AG09319 (cell line): ENCODE data around the gene ZNF512B.

Experiments used
- DNase-seq: peaks from one replicate; pipeline ENCODE4 v3.0.0-alpha.2; 2010; ENCODE audit warnings: low read depth; ENCODE audit errors: extremely low read depth
- CTCF ChIP-seq: IDR thresholded peaks from 2 replicates; pipeline ENCODE4 v1.5.1; 2011; ENCODE audit warnings: low read depth, mild to moderate bottlenecking, inconsistent platforms, low read length, moderate library complexity

ZNF512B gene

DNA sequence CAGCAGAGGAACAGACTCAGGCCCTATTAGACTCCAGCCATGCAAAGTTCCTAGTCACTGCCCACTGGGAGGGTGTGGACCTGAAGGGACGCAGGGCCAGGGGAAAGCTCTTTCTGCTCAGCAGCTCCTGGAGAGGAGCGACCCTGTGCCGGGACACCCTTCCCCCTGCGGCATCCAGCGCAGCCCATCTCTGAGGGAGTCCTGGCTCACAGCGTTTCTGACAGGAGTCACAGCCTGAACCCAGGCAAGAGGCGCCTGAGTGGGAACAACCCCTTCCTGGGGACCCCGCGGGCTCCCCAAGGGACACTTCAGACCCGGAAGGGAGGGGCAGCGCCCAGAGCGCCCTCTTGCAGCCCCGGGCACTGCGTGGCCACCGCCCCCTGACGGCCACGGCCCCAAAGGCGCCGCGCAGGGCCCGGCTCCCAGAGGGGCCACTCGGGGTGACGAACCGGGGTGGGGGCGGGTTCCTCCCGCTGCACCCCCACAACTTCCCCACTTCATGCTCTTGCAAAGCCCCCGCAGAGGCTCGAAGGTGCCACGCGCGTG lies 14.4 kb downstream of the ZNF512B start:
- DNase-seq = no peak
- peak; percentile 24 for TF ChIP-seq CTCF

DNA sequence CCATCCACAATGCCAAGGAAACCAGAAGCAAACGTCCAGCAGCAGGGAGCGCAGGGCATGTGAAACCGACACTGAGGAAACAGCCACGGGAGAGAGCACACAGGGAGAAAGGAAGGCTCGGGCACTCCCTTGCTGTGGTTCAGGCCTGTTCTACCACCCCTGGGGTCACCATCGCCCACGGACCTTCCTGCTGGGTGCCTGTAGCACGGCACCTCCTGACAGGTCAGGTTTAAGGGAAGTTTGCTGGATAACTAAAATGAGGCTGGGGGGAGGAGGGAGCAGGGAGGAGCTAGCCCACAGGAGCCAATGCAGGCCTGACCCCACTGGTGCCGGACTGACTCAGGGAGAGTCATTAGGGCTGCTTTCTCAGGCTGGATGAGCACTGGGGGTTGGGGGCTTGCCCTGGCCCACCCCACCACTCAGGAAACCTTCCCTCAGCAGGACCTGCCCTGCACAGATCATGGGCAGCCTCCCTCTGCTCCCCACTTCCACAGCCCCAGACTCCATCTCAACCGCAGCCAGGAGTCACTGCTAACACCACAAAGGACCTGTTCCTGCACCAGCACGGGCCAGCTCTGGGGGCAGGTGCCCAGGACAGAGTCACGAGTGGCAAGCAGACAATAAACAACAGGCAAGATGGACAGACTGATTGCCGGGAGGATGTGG lies 15.8 kb downstream of the ZNF512B start:
- DNase-seq = no peak
- no peak for TF ChIP-seq CTCF

- TF ChIP-seq CTCF = no peak
- no peak for DNase-seq
Observed at GRCh38 chr20:63952769-63953168, 17.0 kb downstream of the ZNF512B start.

DNA sequence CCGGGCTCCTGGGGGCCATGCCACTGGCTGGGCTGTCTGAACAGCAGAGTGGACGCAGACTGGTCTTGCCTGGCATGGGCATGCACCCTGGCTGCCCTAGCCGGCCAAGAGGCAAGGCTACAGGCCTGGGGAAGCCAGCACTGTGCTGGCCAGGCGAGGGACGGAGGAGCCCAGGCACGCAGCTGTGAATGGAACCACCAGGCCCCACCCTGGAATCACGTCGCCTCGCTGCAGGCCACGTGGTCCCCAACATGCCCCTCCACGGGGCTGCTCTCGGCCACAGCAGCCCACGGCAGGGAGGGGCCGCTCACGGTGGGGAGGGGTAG lies 17.6 kb downstream of the ZNF512B start:
- no peak for TF ChIP-seq CTCF
- no peak for DNase-seq

- DNase-seq = no peak
- no peak for TF ChIP-seq CTCF
Observed at GRCh38 chr20:63951398-63952209, 18.1 kb downstream of the ZNF512B start.

DNA sequence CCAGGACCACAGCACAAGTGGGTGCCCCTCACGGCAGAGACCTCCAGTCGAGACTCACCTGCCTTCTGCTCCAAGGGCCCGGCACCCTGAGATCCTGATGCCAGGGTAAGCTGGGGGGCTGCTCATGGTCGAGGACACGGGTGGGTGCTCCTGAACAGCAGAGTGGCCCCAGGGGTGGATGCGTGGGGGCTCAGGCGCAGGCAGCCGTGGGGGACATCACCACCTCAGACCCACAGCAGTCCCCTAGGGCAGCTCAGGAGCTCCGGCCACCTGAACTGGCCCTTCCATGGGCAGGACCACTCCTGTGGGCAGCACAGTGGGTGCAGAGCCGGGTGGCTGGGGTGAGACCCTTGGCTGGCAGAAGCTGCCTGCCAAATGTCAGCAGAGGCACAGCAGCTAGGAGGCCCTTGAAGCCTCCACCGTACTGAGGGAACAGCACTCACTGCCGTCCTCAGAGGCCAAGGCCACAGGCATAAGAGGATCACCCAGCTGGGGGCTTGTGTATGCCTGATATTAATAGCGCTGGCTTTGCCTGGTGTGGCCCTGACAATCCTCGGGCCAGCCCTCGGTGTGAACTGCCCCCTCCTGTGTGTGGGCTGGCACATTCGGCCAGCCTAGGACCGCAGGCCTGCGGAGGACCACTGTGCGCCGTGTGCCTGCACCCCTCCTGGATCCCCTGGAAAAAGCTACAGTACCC lies 18.9 kb downstream of the ZNF512B start:
- TF ChIP-seq CTCF = no peak
- no peak for DNase-seq
